ENCODE results near the gene RPL22L1. TPM values are rescaled to one million over a fixed set of nuclear protein-coding genes. Genes with fewer than 3 reads are reported as not detected.

Gene RPL22L1
- polyA plus RNA-seq, 1 donor (not counting 4 experiments of a cell fraction or from before 2014, with no cell fraction given), result 277 TPM

DNA sequence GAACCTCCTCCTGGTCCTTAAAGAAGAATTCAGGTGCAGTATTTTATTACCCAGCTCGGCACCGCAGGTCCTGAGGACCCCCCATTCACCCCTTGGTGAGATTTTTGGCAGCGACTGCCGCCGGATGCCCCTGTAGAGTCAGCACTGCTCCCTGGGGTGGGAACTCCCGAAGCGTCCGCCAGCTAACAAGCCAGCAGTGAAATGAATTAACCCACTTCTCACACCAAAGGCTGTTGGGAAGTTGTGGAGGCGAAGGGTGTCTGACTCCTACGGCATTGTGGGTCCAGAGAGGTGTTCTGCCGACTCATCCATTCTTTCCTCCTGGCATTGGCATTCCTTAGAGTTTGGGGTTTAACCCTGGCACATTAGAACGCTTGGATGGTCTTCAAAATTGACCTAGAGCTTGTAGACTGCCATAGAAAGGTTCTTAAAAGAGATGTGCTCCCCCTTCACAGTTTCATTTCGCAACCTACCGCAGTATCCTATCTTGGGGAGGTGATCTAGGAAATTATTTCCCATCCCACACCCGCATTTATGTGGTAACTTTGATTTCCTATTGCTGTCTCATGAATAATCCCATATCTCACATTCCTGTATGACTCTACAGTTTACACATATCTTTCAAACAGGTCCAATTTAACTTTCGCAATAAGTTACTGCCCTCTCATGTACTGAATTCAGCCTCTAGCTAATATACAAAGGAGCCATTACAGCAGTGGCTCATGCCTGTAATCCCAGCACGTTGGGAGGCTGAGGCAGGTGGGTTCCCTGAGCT lies 39.3 kb upstream of the RPL22L1 start:
- H3K9me3 ChIP-seq (ENCODE audit: control insufficient read depth, low read depth, low read length), result peaks cover 9% of the 10 kb centered on the region
- peaks cover 15% of the 10 kb centered on the region for H3K4me1 ChIP-seq (ENCODE audit: control insufficient read depth, extremely low read depth, insufficient read depth, low read length)
- dilution Hi-C loops (cut with MboI; ENCODE audit: extremely low pct_ligation_motif_present, low sequenced_read_pairs), result no loop called here
- FAIRE-seq, result peak; percentile 79
- H3K27ac ChIP-seq (ENCODE audit: control insufficient read depth, insufficient read depth, low read length), result peak overlapping the region; percentile 69
- H4K20me1 ChIP-seq (ENCODE audit: control insufficient read depth, extremely low read depth, insufficient read depth, low read length), result no peaks in the 10 kb centered on the region
- H3K9me1 ChIP-seq (ENCODE audit: control insufficient read depth, extremely low read depth, insufficient read depth, low read length), result no peaks in the 10 kb centered on the region
- peak overlapping the region in 1 of 3 experiments; percentile 80 for H3K4me3 ChIP-seq (ENCODE audit: control insufficient read depth in 2 of 3, extremely low read depth in 1 of 3, insufficient read depth in 2 of 3, low read depth in 1 of 3, low read length in 3 of 3)
- peaks cover 5% of the 10 kb centered on the region for H3K79me2 ChIP-seq (ENCODE audit: control insufficient read depth, insufficient read depth, low read length)
- H3K9ac ChIP-seq (ENCODE audit: control insufficient read depth, extremely low read depth, insufficient read depth, low read length), result no peak overlapping the region
- no peaks in the 10 kb centered on the region for H3K36me3 ChIP-seq (ENCODE audit: control insufficient read depth in 2 of 2, extremely low read depth in 1 of 2, insufficient read depth in 2 of 2, low read length in 2 of 2)
- no peak overlapping the region for H2AFZ ChIP-seq (ENCODE audit: control insufficient read depth, low read length)
- no peaks in the 10 kb centered on the region for H3K27me3 ChIP-seq (ENCODE audit: control insufficient read depth, extremely low read depth, insufficient read depth, low read length)
- no peak for TF ChIP-seq EZH2 (IDR thresholded peaks at IDR 0.05; ENCODE audit: low read length)
- TF ChIP-seq, protein P1, sequence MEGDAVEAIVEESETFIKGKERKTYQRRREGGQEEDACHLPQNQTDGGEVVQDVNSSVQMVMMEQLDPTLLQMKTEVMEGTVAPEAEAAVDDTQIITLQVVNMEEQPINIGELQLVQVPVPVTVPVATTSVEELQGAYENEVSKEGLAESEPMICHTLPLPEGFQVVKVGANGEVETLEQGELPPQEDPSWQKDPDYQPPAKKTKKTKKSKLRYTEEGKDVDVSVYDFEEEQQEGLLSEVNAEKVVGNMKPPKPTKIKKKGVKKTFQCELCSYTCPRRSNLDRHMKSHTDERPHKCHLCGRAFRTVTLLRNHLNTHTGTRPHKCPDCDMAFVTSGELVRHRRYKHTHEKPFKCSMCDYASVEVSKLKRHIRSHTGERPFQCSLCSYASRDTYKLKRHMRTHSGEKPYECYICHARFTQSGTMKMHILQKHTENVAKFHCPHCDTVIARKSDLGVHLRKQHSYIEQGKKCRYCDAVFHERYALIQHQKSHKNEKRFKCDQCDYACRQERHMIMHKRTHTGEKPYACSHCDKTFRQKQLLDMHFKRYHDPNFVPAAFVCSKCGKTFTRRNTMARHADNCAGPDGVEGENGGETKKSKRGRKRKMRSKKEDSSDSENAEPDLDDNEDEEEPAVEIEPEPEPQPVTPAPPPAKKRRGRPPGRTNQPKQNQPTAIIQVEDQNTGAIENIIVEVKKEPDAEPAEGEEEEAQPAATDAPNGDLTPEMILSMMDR (optimal IDR thresholded peaks at IDR 0.05 in 1 of 3, IDR thresholded peaks at IDR 0.05 in 1 of 3, conservative IDR thresholded peaks at IDR 0.05 in 1 of 3; ENCODE audit: extremely low read depth in 1 of 3, insufficient read depth in 2 of 3, low read length in 3 of 3), result no peak
- DNase-seq (ENCODE audit: low read depth, low spot score), result peak; percentile 60
- H3K4me2 ChIP-seq (ENCODE audit: control insufficient read depth, extremely low read depth, insufficient read depth, low read depth, low read length), result peak overlapping the region; percentile 96

DNA sequence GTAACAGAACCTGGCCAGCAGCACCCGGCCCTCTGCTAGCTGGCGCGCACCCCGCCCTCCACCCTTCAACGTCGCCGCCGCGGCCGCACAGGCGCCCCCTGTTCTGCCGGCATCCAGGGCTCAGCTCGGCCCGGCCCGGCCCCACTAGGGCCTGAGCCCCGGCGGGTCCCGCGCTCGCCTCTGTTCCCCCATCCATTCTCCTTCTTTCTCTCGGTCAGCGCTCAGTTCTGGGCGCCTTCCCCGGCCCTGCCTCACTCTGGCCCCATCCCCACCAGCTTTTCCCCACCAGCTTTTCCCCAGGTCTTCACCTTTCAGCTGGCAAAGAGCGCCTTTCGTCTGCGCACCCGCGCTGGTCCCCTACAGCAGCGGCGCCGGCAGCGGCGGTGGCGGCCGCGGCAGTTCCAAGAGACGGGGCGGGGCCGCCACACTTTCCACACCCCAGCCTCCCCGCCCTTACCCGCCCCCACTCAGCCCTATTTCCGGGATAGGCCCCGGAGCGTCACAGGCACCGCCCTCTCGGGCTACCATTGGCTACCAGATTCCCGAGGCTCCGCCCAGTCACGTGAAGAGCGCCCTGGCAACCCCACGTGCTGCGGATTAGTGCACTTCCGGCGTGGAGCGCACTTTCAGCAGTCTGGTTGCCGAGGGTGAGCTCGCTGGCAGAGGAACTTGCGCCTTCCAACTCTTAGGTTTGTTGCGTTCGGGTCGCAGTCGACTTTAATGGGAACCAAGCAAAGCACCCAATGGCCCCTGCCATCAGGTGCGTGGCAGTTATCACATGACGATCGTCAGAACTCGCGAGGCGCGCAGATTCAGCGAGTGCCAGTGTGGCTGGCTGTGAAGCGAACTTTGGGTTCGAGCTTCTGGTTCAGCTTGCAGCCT lies 38.5 kb upstream of the RPL22L1 start, which contains the start of gene EIF5A2:
TSS of gene EIF5A2 (minus strand) at position 403 of the 882 bp plus-strand sequence. CDS start 831 bp downstream, outside the sequence.
- Histone ChIP-seq H3K4me1 (ENCODE audit: control insufficient read depth, extremely low read depth, insufficient read depth, low read length) (peaks cover 15% of the 10 kb centered on the region), H4K20me1 (ENCODE audit: control insufficient read depth, extremely low read depth, insufficient read depth, low read length) (no peaks in the 10 kb centered on the region), H3K27me3 (ENCODE audit: control insufficient read depth, extremely low read depth, insufficient read depth, low read length) (no peaks in the 10 kb centered on the region), H3K4me3 (ENCODE audit: control insufficient read depth in 2 of 3, extremely low read depth in 1 of 3, insufficient read depth in 2 of 3, low read depth in 1 of 3, low read length in 3 of 3) (peak within 1 kb of the TSS; percentile 79 to 84 (median 80)), H3K4me2 (ENCODE audit: control insufficient read depth, extremely low read depth, insufficient read depth, low read depth, low read length) (peak within 1 kb of the TSS; percentile 96), H3K9ac (ENCODE audit: control insufficient read depth, extremely low read depth, insufficient read depth, low read length) (peak within 1 kb of the TSS; percentile 82), H3K9me1 (ENCODE audit: control insufficient read depth, extremely low read depth, insufficient read depth, low read length) (no peaks in the 10 kb centered on the region), H3K36me3 (ENCODE audit: control insufficient read depth in 2 of 2, extremely low read depth in 1 of 2, insufficient read depth in 2 of 2, low read length in 2 of 2) (no peaks in the 10 kb centered on the region), H2AFZ (ENCODE audit: control insufficient read depth, low read length) (peak within 1 kb of the TSS; percentile 93), H3K79me2 (ENCODE audit: control insufficient read depth, insufficient read depth, low read length) (peaks cover 5% of the 10 kb centered on the region), H3K9me3 (ENCODE audit: control insufficient read depth, low read depth, low read length) (peaks cover 9% of the 10 kb centered on the region), H3K27ac (ENCODE audit: control insufficient read depth, insufficient read depth, low read length) (peak within 1 kb of the TSS; percentile 69)
- FAIRE-seq (peak; percentile 32), DNase-seq (ENCODE audit: low read depth, low spot score) (peak; percentile 68)
- dilution Hi-C loops (cut with MboI; ENCODE audit: extremely low pct_ligation_motif_present, low sequenced_read_pairs), result no loop called here
- TF ChIP-seq EZH2 (IDR thresholded peaks at IDR 0.05; ENCODE audit: low read length), result no peak
- TF ChIP-seq, protein P1 (optimal IDR thresholded peaks at IDR 0.05 in 1 of 3, IDR thresholded peaks at IDR 0.05 in 1 of 3, conservative IDR thresholded peaks at IDR 0.05 in 1 of 3; ENCODE audit: extremely low read depth in 1 of 3, insufficient read depth in 2 of 3, low read length in 3 of 3), result no peak
